ENCODE results near the gene COA8. TPM values are rescaled to one million over a fixed set of nuclear protein-coding genes. Genes with fewer than 3 reads are reported as not detected.

Gene COA8
- total and polyA plus RNA-seq, 2 of the 8 experiments (the other 6 are each of a cell fraction or from before 2014, with no cell fraction given), result 7.1 to 35.5 TPM

- TF ChIP-seq HDAC2 (IDR thresholded peaks at IDR 0.05; ENCODE audit: borderline replicate concordance in 1 of 2, low read depth in 2 of 2, low read length in 2 of 2), result no peak
- no peak for TF ChIP-seq ZNF274 (IDR thresholded peaks at IDR 0.05; ENCODE audit: borderline replicate concordance, extremely low read depth, low read length)
- 0 out of 2 replicates have a peak, but pooled peaks have one; percentile 23 for TF ChIP-seq GABPA (IDR thresholded peaks at IDR 0.05; ENCODE audit: borderline replicate concordance, insufficient read depth, low read length)
- TF ChIP-seq BCL11A (IDR thresholded peaks at IDR 0.05; ENCODE audit: low read depth in 2 of 2, low read length in 2 of 2), result no peak
- TF ChIP-seq CTBP2 (IDR thresholded peaks at IDR 0.05; ENCODE audit: borderline replicate concordance, insufficient read depth, insufficient read length, low read length), result no peak
- peak; percentile 91 for TF ChIP-seq ASH2L (IDR thresholded peaks at IDR 0.05; ENCODE audit: low read length)
- TF ChIP-seq MAFK (IDR thresholded peaks at IDR 0.05; ENCODE audit: low read depth, low read length), result no peak
- peak; percentile 81 for TF ChIP-seq ATF3 (IDR thresholded peaks at IDR 0.05; ENCODE audit: insufficient read depth, low read depth, low read length)
- TF ChIP-seq E2F6 (IDR thresholded peaks at IDR 0.05), result no peak
- peak; percentile 52 for TF ChIP-seq KDM4A (IDR thresholded peaks at IDR 0.05; ENCODE audit: low read depth, low read length, severe bottlenecking)
- no peak for TF ChIP-seq BACH1 (IDR thresholded peaks at IDR 0.05; ENCODE audit: low read length)
- TF ChIP-seq KDM5A (IDR thresholded peaks at IDR 0.05; ENCODE audit: low read length), result 0 out of 2 replicates have a peak, but pooled peaks have one; percentile 16
- TF ChIP-seq JUND (IDR thresholded peaks at IDR 0.05; ENCODE audit: low read length), result peak; percentile 99
- no peak for TF ChIP-seq TCF12 (IDR thresholded peaks at IDR 0.05; ENCODE audit: low read depth, low read length)
- peak; percentile 92 for TF ChIP-seq PHF8 (conservative IDR thresholded peaks at IDR 0.05; ENCODE audit: low read depth, low read length)
- TF ChIP-seq YY1 (IDR thresholded peaks at IDR 0.05; ENCODE audit: low read depth, low read length), result peak; percentile 92
- no peak for TF ChIP-seq CHD1 (IDR thresholded peaks at IDR 0.05; ENCODE audit: low read depth, low read length)
- no peak for TF ChIP-seq BRCA1 (IDR thresholded peaks at IDR 0.05; ENCODE audit: low read depth, low read length)
- TF ChIP-seq SP1 (IDR thresholded peaks at IDR 0.05; ENCODE audit: low read depth, low read length), result no peak
- peak; percentile 79; the same call in 1 of the 2 replicates for TF ChIP-seq RBBP5 (IDR thresholded peaks at IDR 0.05; ENCODE audit: borderline replicate concordance, low read depth, low read length)
- peak; percentile 52; the same call in 1 of the 2 replicates for TF ChIP-seq JUN (IDR thresholded peaks at IDR 0.05; ENCODE audit: low read depth, low read length)
- peak; percentile 96 for TF ChIP-seq CREB1 (IDR thresholded peaks at IDR 0.05)
- no peak for TF ChIP-seq RNF2 (IDR thresholded peaks at IDR 0.05; ENCODE audit: borderline replicate concordance, low read depth, low read length, missing control alignments, poor library complexity, severe bottlenecking)
These were observed 66.1 kb downstream of the COA8 start, which contains the start of gene KLC1 (continued) for GRCh38 chr14:103628684-103629502.

Data from H1 (cell line).